Fibroblast of lung (primary cell): ENCODE data around the gene TMSB4X.
"Not testable (repeated sequence)": the region's sequence is repeated elsewhere in the genome, so short reads cannot be mapped to it uniquely, and the experiment has no call there.

ENCODE experiments used
- CTCF ChIP-seq, 2 donors: IDR thresholded peaks in 1 of 2; conservative IDR thresholded peaks in 1 of 2; 1 replicate in 1 of 2; 2 replicates in 1 of 2; pipeline ENCODE4 v1.5.1; 2011 to 2012; ENCODE audit warnings: low read length in 2 of 2, control low read depth in 1 of 2, inconsistent platforms in 1 of 2, low read depth in 1 of 2, mild to moderate bottlenecking in 1 of 2
- EZH2 ChIP-seq: IDR thresholded peaks from 2 replicates; pipeline ENCODE4 v1.5.1; 2012; ENCODE audit warnings: low read length, control low read depth, mild to moderate bottlenecking; ENCODE audit errors: missing control alignments

GRCh38 chrX:12963210-12963850 lies 11.6 kb upstream of the TMSB4X start:
- TF ChIP-seq EZH2; CTCF (conservative IDR thresholded peaks at IDR 0.05 in 1 of 2, IDR thresholded peaks at IDR 0.05 in 1 of 2; ENCODE audit: low read depth in 1 of 2, low read length in 2 of 2): not testable (repeated sequence)
